ENCODE data around the gene AGXT.
"Not testable (repeated sequence)": the region's sequence is repeated elsewhere in the genome, so short reads cannot be mapped to it uniquely, and the experiment has no call there.

The AGXT gene

GRCh38 chr2:240840435-240841060, 28.1 kb upstream of the AGXT start:
- no peaks in the 10 kb centered on the region for H3K27me3 ChIP-seq (ENCODE audit: control insufficient read depth, insufficient read depth, low read length, poor library complexity, severe bottlenecking)
- whole genome bisulfite sequencing, 2 experiments = 68 to 69% methylated on average over 9 of the region's 9 CpGs
- H3K4me1 ChIP-seq (ENCODE audit: control insufficient read depth, insufficient read depth, low read length) = no peaks in the 10 kb centered on the region
- no peaks in the 10 kb centered on the region for H3K36me3 ChIP-seq (ENCODE audit: control insufficient read depth, insufficient read depth, low read length)
- H3K4me3 ChIP-seq (ENCODE audit: insufficient read depth, low read depth, low read length) = no peak overlapping the region
- H3K9me3 ChIP-seq (ENCODE audit: control insufficient read depth, low read length) = no peaks in the 10 kb centered on the region
- H3K27ac ChIP-seq (ENCODE audit: insufficient read depth, low read depth, low read length, poor library complexity, severe bottlenecking) = no peak overlapping the region

GRCh38 chr2:240846309-240846708, 22.3 kb upstream of the AGXT start:
- H3K9me3 ChIP-seq (ENCODE audit: control insufficient read depth, low read length); H3K27me3 ChIP-seq (ENCODE audit: control insufficient read depth, insufficient read depth, low read length, poor library complexity, severe bottlenecking); H3K27ac ChIP-seq (ENCODE audit: insufficient read depth, low read depth, low read length, poor library complexity, severe bottlenecking); H3K36me3 ChIP-seq (ENCODE audit: control insufficient read depth, insufficient read depth, low read length); H3K4me3 ChIP-seq (ENCODE audit: insufficient read depth, low read depth, low read length); H3K4me1 ChIP-seq (ENCODE audit: control insufficient read depth, insufficient read depth, low read length): not testable (repeated sequence)
- WGBS, 2 experiments = 98 to 100% methylated on average over 2 of the region's 2 CpGs

- Histone ChIP-seq H3K4me1 (ENCODE audit: control insufficient read depth, insufficient read depth, low read length) (no peaks in the 10 kb centered on the region), H3K4me3 (ENCODE audit: insufficient read depth, low read depth, low read length) (no peak overlapping the region), H3K9me3 (ENCODE audit: control insufficient read depth, low read length) (no peaks in the 10 kb centered on the region), H3K27ac (ENCODE audit: insufficient read depth, low read depth, low read length, poor library complexity, severe bottlenecking) (no peak overlapping the region), H3K27me3 (ENCODE audit: control insufficient read depth, insufficient read depth, low read length, poor library complexity, severe bottlenecking) (peaks cover 6% of the 10 kb centered on the region), H3K36me3 (ENCODE audit: control insufficient read depth, insufficient read depth, low read length) (no peaks in the 10 kb centered on the region)
- WGBS, 2 experiments = 77 to 84% methylated on average over 5 of the region's 5 CpGs
Measured at GRCh38 chr2:240846873-240847595, 21.6 kb upstream of the AGXT start.

DNA sequence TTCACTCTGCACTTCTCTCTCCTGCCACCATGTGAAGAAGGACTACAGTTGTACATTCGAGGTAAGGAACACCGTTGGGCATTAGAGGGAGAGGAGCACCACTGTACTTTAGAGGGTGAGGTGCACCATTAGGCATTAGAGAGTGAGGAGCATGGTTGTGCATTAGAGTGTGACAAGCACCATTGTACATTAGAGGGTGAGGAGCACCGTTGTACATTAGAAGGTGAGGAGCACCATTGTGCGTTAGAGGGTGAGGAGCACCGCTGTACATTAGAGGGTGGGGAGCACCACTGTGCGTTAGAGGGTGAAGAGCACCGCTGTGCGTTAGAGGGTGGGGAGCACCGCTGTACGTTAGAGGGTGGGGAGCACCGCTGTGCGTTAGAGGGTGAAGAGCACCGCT, 20.8 kb upstream of the AGXT start:
- H3K36me3 ChIP-seq (ENCODE audit: control insufficient read depth, insufficient read depth, low read length) = no peaks in the 10 kb centered on the region
- H3K4me1 ChIP-seq (ENCODE audit: control insufficient read depth, insufficient read depth, low read length) = no peaks in the 10 kb centered on the region
- H3K9me3 ChIP-seq (ENCODE audit: control insufficient read depth, low read length) = no peaks in the 10 kb centered on the region
- peaks cover 6% of the 10 kb centered on the region for H3K27me3 ChIP-seq (ENCODE audit: control insufficient read depth, insufficient read depth, low read length, poor library complexity, severe bottlenecking)
- no peak overlapping the region for H3K4me3 ChIP-seq (ENCODE audit: insufficient read depth, low read depth, low read length)
- WGBS, 2 experiments = 95 to 97% methylated on average over 13 of the region's 13 CpGs
- H3K27ac ChIP-seq (ENCODE audit: insufficient read depth, low read depth, low read length, poor library complexity, severe bottlenecking) = no peak overlapping the region

GRCh38 chr2:240848900-240849680, 19.5 kb upstream of the AGXT start:
- no peaks in the 10 kb centered on the region for H3K9me3 ChIP-seq (ENCODE audit: control insufficient read depth, low read length)
- H3K27ac ChIP-seq (ENCODE audit: insufficient read depth, low read depth, low read length, poor library complexity, severe bottlenecking) = no peak overlapping the region
- H3K36me3 ChIP-seq (ENCODE audit: control insufficient read depth, insufficient read depth, low read length) = no peaks in the 10 kb centered on the region
- 80 to 81% methylated on average over 12 of the region's 12 CpGs for WGBS, 2 experiments
- H3K4me3 ChIP-seq (ENCODE audit: insufficient read depth, low read depth, low read length) = no peak overlapping the region
- H3K27me3 ChIP-seq (ENCODE audit: control insufficient read depth, insufficient read depth, low read length, poor library complexity, severe bottlenecking) = peaks cover 6% of the 10 kb centered on the region
- no peaks in the 10 kb centered on the region for H3K4me1 ChIP-seq (ENCODE audit: control insufficient read depth, insufficient read depth, low read length)

GRCh38 chr2:240850026-240850425, 18.6 kb upstream of the AGXT start:
- Histone ChIP-seq H3K9me3 (ENCODE audit: control insufficient read depth, low read length) (no peaks in the 10 kb centered on the region), H3K27me3 (ENCODE audit: control insufficient read depth, insufficient read depth, low read length, poor library complexity, severe bottlenecking) (peaks cover 6% of the 10 kb centered on the region), H3K36me3 (ENCODE audit: control insufficient read depth, insufficient read depth, low read length) (no peaks in the 10 kb centered on the region), H3K27ac (ENCODE audit: insufficient read depth, low read depth, low read length, poor library complexity, severe bottlenecking) (no peak overlapping the region), H3K4me1 (ENCODE audit: control insufficient read depth, insufficient read depth, low read length) (no peaks in the 10 kb centered on the region), H3K4me3 (ENCODE audit: insufficient read depth, low read depth, low read length) (no peak overlapping the region)
- 94% methylated on average over 11 of the region's 11 CpGs for WGBS, 2 experiments

- Histone ChIP-seq H3K27me3 (ENCODE audit: control insufficient read depth, insufficient read depth, low read length, poor library complexity, severe bottlenecking) (peaks cover 6% of the 10 kb centered on the region), H3K27ac (ENCODE audit: insufficient read depth, low read depth, low read length, poor library complexity, severe bottlenecking) (no peak overlapping the region), H3K9me3 (ENCODE audit: control insufficient read depth, low read length) (no peaks in the 10 kb centered on the region), H3K36me3 (ENCODE audit: control insufficient read depth, insufficient read depth, low read length) (no peaks in the 10 kb centered on the region), H3K4me1 (ENCODE audit: control insufficient read depth, insufficient read depth, low read length) (no peaks in the 10 kb centered on the region), H3K4me3 (ENCODE audit: insufficient read depth, low read depth, low read length) (no peak overlapping the region)
- 82 to 83% methylated on average over 11 of the region's 11 CpGs for WGBS, 2 experiments
Measured at GRCh38 chr2:240850756-240851077, 17.9 kb upstream of the AGXT start.

- no peaks in the 10 kb centered on the region for H3K4me1 ChIP-seq (ENCODE audit: control insufficient read depth, insufficient read depth, low read length)
- no peaks in the 10 kb centered on the region for H3K9me3 ChIP-seq (ENCODE audit: control insufficient read depth, low read length)
- no peak overlapping the region for H3K27ac ChIP-seq (ENCODE audit: insufficient read depth, low read depth, low read length, poor library complexity, severe bottlenecking)
- WGBS, 2 experiments = 44 to 48% methylated on average over 33 of the region's 33 CpGs
- peaks cover 6% of the 10 kb centered on the region for H3K27me3 ChIP-seq (ENCODE audit: control insufficient read depth, insufficient read depth, low read length, poor library complexity, severe bottlenecking)
- no peak overlapping the region for H3K4me3 ChIP-seq (ENCODE audit: insufficient read depth, low read depth, low read length)
- no peaks in the 10 kb centered on the region for H3K36me3 ChIP-seq (ENCODE audit: control insufficient read depth, insufficient read depth, low read length)
Measured at GRCh38 chr2:240851078-240851991, 17.3 kb upstream of the AGXT start.

GRCh38 chr2:240852671-240853314, 15.8 kb upstream of the AGXT start:
- no peak overlapping the region for H3K27ac ChIP-seq (ENCODE audit: insufficient read depth, low read depth, low read length, poor library complexity, severe bottlenecking)
- H3K27me3 ChIP-seq (ENCODE audit: control insufficient read depth, insufficient read depth, low read length, poor library complexity, severe bottlenecking) = peaks cover 6% of the 10 kb centered on the region
- WGBS, 2 experiments = 94 to 95% methylated on average over 15 of the region's 15 CpGs
- no peaks in the 10 kb centered on the region for H3K36me3 ChIP-seq (ENCODE audit: control insufficient read depth, insufficient read depth, low read length)
- no peak overlapping the region for H3K4me3 ChIP-seq (ENCODE audit: insufficient read depth, low read depth, low read length)
- H3K4me1 ChIP-seq (ENCODE audit: control insufficient read depth, insufficient read depth, low read length) = no peaks in the 10 kb centered on the region
- no peaks in the 10 kb centered on the region for H3K9me3 ChIP-seq (ENCODE audit: control insufficient read depth, low read length)

Measured in ectodermal cell (in vitro differentiated cells).